NK-92 (cell line): ENCODE results near the gene GDF7.

Experiments
- DNase-seq: peaks from one replicate; lab custom pipeline; 2025; ENCODE audit not compliant: unreplicated experiment; lab: John Stamatoyannopoulos, UW

GDF7 gene

DNA sequence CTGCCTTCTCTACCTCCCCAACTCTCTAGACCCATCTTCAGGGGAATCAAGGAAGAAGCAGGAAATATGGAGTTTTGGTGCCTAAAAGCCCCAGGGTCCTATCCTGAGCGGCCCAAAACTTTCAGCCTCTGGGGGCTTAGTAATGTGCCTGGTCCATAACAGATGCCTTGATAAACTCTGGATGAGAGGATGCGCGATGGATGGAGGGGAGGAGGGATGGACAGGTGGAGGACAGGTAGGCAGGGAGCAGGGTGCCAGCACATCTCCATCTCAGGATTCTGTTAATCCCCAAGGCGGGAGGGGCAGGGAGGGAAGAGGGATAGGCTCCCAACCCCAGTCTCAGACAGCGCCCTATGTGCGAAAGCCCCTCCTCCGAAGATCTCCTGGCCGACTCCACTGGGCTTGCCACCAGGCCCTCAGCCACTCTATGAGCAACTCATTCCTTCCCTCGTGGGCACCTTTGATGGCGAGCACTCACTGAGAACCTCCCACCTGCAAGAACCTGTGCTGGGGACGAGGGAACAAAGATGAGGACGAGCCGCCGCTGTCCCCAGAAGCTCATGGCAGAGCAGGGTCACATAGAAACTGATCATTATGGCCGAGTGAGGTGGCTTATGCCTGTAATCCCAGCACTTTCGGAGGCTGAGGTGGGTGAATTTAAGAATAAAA is 39.1 kb upstream of the GDF7 start:
- DNase-seq: no peak

DNA sequence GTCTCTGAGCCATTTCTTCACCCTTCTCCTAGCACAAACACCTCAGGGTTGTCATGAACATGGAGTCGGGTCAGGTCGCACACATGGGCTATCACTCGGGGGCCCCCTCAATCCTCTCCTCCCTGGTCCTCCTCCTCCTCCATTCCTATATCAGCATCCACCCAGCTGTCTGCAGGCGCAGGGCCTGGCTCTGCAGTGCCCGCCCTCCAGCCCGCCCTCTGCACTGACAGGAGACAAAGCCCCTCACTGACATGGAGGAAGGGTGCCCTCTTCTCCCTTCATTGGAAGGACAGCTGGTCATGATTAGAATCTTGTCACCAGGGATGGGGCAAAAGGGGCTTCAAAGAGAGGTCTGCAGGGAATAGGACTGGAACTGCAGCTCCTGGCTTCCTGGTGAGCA is 37.8 kb upstream of the GDF7 start:
- DNase-seq: no peak

DNA sequence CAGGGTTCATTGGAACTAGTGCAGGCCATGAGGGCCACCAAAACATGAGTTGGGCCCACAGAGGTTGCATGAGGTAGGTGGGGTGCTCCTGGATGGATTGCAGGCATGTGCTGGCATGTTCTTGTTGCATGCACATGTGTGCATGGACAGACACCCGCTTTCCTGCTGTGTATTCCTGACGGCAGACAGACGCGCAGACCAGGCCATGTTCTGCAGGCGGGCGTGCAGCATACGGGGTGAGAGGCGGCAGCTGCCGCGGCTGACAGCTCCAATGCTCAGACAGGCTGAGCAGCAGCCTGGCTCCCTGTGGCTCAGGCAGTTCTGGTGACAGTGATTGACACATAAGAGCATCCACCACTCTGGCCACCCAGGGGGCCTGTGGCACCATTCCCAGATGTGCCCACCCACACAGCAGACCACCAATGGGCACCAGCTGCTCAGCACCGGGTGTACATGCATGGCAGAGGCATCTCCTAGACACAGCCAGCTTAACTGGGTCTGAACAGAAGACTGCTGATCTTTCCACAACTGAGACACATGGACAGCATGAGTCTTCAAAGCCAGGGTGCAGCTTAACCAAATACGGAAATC is 37.3 kb upstream of the GDF7 start:
- DNase-seq: no peak

DNA sequence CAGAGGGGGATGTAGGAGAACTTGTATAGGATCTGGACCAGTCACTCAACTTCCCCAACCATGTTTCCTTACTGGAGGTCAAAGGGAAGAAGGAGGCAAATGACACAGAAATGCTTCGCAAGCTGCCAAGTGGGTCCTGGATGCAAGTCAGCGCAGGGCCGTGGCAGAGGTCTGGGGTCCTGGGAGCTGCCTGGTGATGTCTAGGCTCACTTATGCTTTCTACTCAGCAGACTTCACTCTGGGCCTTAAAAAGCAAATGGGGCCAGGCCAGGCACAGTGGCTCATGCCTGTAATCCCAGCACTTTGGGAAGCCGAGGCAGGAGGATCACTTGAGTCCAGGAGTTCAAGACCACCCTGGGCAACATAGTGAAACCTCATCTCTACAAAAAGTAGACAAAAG is 36.0 kb upstream of the GDF7 start:
- DNase-seq: no peak

DNA sequence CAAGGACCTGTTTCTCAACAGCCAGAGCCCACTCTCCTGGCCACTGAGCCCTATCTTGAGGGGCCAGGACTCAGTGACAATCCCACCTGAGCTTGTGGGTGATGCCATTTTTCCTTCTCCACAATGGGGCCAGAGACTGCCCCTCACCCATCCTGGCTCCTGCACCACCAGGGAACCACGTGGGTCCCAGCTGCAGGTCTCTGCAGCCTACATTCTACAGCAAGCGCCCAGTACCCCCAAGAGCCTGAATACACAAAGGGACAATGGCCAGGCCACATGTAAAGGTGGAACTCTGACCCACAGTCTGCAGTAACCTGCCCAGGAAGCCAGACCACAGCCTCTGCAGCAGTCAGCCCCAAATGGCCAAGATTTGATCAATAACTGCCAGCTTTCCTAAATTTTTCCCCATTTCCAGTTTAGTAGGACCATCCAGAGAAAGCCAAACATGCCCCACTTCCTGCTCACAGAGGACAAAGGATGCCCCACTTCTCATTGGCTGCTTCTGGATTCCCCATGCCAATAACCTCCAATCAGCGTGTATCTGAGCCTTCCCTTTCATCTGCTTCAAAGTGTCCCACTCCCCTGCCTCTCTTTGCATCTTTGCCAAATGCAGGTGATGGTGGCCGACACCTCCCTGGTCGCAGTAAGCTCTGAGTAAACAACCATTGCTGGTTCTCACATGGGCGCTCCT is 35.2 kb upstream of the GDF7 start:
- no peak for DNase-seq

DNA sequence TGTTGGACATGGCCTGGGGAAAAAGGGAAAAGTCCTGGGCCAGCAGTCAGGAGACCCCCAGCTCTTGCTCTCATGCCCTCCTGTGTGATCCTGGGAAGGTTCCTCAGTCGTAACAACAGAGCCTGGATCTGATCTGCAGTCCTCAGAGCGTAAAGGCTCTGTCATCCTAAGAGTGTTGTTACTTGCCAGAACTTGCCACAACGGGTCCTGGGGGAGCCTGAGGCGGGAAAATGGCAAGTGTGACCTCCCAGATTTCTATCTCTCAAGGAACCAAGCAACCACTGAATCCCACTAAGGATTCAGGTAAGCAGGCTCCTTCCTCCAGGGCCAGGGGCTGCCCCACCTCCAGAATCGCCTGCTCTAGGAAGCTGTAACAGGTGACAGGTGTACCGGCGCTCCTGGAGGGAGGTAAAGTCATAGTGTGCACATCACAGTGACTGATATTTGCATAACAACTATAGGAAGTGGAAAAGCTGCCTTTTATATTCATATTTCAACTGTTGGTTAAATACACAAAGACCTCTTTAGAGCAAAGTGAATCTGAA is 34.4 kb upstream of the GDF7 start:
- DNase-seq: no peak

DNA sequence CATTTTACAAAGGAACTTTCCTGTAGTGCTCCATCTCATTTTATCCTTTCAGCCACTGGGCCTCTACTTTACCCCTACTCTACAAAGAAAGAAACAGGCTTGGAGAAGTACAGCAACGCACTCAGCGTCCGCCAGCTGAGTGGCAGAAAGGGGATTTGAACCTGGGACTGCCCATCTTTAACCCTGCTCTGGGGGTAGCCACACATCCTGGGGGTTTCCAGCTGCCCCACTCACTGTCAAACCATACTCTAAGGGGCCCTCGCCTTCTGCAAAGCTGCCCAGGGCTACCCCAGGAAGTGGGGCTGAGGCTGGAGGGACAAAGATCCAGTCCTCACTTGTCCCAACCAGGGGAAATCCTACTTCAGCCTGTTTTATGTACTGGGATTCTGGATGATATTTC is 33.9 kb upstream of the GDF7 start:
- no peak for DNase-seq

DNA sequence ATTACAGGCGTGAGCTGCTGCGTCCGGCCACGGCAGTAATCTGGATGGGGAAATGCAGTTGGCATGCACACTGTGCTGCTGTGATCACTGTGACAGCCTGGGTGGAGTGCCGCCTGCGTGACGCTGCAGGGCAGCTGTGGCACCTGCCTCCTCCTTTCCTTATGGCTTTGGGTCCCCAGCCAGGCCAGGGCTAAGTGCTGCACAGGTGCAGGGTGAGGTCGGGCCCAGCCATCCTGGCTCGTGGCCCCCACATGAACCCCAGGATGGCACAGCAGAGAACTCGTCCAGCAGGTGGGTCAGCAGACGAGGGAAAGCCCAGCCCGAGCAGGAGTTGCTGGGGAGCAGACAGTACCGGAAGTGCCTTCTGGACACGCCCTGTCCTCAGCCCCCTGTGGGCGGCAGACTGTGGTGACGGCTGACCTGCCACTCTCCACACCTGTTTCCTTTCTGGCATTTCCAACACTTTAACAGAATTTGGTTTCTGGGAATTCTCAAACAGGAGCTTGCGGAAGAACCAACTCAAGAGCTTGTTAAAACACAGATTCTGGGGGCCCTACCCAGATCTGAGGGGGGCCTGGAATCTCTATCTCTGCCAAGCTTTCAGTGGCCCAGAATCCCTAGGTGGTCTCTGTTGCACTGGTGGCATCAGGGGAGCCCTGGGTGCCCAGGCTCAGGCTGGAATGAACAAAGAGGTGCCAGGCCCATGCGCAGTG is 33.0 kb upstream of the GDF7 start:
- no peak for DNase-seq

DNA sequence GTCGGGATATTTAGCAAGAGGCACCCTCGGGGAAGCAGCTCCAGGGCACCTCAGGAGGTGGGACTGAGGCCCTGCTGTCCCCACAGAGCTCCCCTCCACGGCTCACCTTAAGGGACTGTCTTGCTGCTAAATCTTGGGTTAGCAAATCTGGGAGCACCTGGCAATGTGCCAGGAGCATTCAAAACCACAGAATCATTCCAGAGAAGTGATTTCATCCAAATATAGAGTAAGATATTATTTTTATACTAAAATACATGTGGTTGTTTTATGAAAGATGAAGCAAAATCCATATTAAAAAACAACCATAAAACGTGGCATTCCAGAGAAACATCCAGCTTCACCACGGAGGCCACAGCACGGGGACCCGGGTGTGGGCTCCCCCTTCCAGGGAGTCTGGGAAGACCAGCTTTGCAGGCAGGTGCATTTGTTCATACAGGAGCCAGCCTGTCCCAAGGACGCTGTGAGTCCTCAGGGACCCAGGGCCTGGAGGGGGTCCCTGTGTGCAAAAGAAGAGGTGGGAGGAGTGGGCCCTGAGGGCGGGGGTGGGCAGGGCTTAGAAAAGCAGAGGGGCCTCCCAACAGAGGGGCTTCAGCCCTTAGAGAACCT is 32.3 kb upstream of the GDF7 start:
- no peak for DNase-seq

DNA sequence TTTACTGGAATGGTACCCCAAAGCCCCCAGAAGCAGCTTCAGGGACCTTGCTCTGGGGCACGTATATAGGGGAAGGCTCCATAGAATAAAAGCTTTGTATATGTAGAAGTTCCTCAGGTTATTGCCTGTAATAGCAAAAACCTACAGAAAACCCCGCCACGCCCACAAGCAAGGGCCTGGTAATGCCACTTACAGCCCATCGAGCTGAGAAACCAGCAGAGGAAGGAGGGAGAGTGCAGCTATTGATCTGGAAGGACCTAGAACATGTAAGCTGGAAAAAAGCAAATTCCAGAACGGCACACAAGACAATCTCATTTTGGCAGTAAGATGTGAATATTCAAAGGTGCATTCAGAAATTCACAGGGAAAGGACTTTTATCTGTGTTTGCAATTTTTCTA is 31.8 kb upstream of the GDF7 start:
- DNase-seq: no peak

DNA sequence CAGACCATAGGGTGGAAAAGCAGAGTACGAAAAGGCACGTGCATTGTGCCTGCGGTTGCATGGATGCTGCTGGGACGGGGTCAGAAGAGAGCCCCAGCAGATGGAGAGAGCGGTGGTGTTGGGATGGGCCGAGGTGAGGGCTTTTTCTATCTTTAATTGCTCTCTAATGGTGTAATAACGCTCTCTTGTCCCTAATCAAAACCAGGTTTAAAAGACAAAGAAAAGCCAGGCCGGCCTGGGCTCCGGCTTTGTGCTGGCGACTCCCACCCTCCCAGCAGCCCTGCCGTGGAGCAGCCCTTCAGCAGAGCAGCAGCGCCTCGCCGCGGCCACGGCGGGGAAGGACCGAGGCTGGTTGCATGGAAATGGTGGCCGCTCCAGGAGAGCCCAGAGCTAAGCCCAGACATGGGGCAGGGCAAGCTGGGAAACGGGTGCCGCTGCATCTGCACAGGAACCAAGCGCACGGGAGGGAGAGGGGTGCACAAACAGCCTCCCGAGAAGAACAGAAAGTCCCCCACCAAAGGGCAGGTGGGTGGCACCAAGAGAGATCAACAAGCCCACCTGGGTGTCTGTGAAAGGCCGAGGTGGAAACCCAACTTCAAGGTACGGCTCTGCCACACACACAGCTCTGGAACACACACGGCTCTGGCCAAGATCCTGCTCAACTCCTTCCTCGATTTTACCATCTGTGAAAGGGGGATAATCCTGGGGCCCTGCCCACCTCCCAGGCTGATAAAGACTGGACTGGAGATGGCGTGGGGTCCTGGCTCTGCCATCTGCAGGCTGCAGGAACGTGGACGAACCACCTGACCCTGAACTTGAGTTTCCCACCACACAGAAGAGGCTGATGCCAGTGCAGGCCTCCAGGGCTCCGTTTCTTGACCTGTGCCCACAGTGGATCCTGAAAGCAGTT is 31.0 kb upstream of the GDF7 start:
- no peak for DNase-seq

DNA sequence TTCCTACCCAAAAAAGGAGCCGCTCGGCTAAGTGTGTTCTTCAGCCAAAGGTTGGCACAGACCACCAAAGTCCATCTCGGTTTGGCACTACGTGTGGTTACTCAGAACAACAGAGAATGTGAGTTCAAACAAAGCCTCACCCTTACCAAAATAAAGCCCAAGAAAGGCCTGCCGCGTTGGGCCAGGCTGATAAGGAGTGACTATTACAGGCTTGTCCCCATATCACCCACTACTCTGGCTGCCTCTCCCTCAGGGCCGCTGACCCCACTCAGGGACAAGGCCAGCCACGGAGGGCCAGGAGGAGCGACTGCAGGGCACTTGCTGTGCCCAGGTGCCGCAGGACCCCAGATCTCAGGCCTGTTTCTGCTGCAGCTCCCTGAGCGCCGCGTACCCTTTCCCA is 29.8 kb upstream of the GDF7 start:
- no peak for DNase-seq

DNA sequence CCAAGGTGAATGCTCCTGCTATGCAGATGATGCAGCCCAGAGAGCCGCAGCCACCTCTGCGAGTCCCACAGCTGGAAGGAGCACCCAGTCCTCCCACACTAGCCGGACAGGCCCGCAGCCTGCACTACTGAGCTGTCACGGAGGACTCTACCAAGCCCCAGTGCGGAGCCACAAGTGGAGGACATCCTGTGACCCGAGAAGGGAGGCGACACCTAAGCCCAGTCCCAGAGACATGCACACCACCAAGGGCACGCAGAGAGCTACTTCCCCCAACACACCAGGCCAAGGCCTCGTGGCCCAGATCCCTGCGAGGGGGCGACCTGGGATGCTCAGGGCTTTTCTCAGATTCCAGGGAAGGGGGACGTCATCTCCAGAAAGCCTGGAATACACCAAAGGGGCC is 28.9 kb upstream of the GDF7 start:
- DNase-seq: no peak

DNA sequence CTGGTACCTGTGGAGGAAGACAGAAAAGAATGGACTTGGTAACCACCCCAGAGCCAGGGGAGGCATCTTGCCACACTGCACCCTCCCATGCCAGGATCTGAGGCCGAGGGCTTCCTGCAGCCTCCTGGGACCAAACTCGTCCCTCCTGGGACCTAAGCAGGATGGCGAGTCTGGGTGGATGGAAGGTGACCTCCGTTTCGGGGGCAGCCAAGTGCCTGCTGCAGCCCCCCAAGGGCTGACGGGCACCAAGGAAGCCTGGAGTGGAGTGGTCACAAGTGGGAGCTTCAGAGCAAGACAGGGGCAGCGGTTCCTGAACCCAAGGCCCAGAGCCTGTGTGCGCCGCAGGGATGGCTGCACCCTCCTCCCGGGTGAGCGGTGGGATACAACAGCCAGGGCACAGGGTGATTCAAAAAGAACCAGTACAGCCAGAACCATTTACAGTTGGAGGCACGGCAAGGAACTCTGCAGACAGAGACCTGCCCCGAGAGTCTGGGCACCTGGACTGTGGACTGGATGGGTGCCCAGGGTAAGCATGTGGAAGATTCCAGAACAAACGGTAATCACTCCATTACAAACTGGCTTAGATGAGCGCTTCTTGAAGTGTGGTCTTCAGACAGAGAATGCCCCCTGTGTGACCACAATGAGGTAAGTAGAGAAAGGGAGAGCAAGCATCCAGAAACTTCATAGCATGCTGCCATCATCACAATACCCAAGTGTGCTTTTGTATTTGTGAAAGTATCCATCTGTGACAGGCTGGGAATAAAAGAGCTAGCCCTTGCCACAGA is 28.1 kb upstream of the GDF7 start:
- no peak for DNase-seq

DNA sequence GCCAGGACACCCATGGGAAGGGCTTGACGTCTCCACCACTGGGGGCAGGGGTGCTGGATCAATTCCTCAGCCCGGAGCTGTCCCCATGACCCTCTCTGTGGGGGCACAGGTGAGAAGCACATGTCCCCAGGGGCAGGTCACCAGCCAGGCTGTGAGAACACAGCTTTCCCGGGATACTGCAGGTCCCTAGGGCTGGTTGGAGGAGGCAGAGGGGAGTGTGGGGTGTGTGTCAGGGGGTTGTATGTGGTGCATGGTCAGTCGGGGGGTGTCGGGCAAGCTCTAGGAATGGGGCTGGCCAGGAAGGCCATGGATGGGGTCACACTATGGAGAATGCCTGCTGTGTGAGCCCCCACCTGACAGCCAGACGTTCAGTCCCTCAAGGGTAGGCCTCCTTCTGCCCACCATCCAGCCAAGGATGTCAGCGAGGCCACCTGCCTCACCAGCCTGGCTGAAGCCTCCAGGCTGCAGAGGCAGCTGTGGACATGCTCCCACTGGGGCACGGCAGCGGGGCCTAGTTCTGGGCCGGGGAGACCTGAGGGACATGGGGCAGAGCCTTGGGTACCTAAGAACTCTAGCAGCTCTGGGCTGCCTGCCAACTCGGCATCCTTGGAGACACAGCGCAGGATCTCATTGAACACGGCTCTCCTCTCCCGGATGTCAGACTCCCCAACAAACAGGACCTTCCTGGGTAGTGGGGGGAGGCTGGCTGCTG is 26.4 kb upstream of the GDF7 start:
- DNase-seq: no peak

DNA sequence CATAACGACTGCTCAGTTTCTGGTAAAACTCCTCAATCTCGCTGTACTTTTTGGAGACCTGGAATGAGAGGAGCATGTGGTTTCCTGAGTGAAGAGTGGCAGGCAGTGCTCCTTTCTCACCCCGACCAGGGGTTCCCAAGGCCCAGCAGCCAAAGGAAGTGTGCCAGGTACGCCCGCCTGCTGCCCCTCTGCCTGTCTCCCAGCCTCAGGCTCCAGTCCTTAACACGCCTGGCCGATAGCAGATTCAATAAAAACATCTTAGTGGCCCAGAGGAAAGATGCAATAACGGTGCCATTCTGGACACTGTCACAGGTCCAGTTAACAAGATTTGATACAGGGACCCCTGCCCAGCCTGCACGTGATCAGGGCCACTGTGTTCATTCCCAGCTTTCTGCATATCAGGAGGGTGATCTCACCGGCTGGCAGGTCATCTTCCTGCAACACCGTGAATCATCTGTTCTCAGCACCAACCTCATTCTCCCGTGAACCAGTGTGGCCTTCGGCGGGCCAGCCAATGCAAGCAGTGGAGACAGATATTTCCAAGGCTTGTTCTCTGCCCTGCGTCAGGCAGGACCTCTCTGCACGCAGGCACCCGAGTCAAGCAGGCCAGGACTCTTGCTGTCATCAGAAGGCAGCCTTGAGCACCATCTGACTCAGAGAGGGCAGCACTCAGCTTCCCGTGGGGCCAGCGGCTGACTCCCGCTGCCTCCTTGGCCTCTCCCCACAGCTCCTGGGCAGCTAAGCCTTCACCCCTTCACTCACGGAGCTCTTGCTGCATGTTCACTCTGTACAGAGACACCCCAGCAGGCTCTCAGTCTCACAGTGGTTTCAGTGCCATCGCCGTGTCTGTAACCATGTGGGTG is 25.6 kb upstream of the GDF7 start:
- no peak for DNase-seq

DNA sequence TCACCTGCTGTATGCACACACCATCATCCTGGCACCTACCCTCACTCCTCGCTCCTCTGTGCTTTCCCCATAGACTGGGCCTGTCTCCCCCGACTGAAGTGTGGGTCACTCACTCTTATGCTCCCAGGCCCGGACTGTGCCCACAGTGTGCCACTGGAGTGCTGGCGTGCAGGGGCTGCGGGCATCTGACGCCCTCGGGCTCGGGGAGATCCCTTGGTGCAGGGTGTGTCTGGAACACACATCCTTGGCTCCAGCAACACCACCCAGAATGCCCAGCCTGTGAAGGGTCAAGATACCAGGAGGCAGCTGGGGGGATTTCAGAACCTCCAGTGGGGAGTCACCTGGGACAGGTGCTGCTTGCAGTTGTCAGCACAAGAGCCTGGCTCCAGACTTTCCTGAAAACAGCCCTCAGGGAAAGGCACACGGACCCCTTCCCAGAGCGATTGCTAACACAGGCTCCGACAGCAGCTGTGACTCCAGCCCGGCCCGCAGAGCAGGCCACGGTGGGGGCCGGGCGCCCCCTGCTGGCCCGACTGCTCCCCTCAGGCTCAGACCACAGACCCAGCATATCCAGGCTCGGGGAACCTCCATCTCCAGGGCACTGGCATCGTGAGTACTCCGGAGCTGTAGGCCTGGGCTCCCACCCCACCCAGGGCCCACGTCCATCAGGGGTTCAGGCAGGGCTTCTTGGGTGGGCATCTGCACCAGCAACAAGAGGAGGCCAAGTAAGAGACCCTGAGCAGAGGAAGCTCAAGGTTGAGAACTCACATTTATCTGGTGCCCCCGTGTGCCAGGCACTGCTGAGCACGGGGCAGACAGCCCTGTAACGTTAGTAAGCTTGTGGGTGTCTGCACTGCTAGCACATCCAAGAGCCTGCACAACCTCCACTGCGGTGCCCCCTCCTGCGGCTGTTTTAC is 24.6 kb upstream of the GDF7 start:
- no peak for DNase-seq
